ENCODE data around the gene ALDH1L2.

GRCh38 chr12:105067511-105068031, 16.7 kb downstream of the ALDH1L2 start:
- TF ChIP-seq POLR2A (IDR thresholded peaks at IDR 0.05) (no peak), CTCF (IDR thresholded peaks at IDR 0.05) (no peak)
